AG04450 (cell line): ENCODE data around the gene PPA1. TPM values are rescaled to one million over a fixed set of nuclear protein-coding genes. Genes with fewer than 3 reads are reported as not detected.
"Not testable (repeated sequence)": the region's sequence is repeated elsewhere in the genome, so short reads cannot be mapped to it uniquely, and the experiment has no call there.

Experiments used
- CTCF ChIA-PET: fragments of 300-600, 350-600 bp; formaldehyde crosslinking; extraction: SDS; loops from one replicate; lab custom pipeline; 2022; ENCODE audit warnings: antibody characterized with exemption, inconsistent platforms; lab: Charles Lee
- POLR2A ChIA-PET: fragments of 350-600 bp; formaldehyde crosslinking; extraction: SDS; loops from one replicate; lab custom pipeline; 2021; ENCODE audit warnings: antibody characterized with exemption, inconsistent platforms; lab: Yijun Ruan, JAX
- DNase-seq: peaks from one replicate; pipeline ENCODE4 v3.0.0-alpha.2; 2011; ENCODE audit warnings: low read depth, low spot score
- H3K27ac ChIP-seq: one replicate; pipeline ENCODE4 v1.5.1; 2012; ENCODE audit warnings: low read depth, low read length, control low read depth
- H3K27me3 ChIP-seq: one replicate; pipeline ENCODE4 v1.6.0; 2012; ENCODE audit warnings: low read length; ENCODE audit not compliant: control insufficient read depth, insufficient read depth
- H3K4me3 ChIP-seq: 2 replicates; pipeline ENCODE4 v1.5.1; 2011; ENCODE audit warnings: mild to moderate bottlenecking, low read depth, low read length, control low read depth
- H3K9me3 ChIP-seq: 2 replicates; pipeline ENCODE4 v1.5.1; 2012; ENCODE audit warnings: low read length; ENCODE audit not compliant: control insufficient read depth, insufficient read depth
- CTCF ChIP-seq: IDR thresholded peaks from 2 replicates; pipeline ENCODE4 v1.5.1; 2011; ENCODE audit warnings: low read depth, low read length, control low read depth, inconsistent platforms
- polyA plus RNA-seq: library from polyadenylated mRNA; depleted of rRNA; stranded (reverse); fragments of >200 nt; gene quantifications from 2 replicates; pipeline ENCODE4 v1.2.3, GENCODE V29; 2011

PPA1 gene
- polyA plus RNA-seq, 1 experiment = 227 TPM

GRCh38 chr10:70265032-70265689 lies 31.9 kb upstream of the PPA1 start:
- ChIA-PET POLR2A (no interaction called here), CTCF (interaction anchor here (0.6 to 1.8 kb wide), 5 partner anchors 12 to 101 kb away, joined by 3 to 7 read pairs (median 4); no protein-coding TSS in a partner anchor)
- no peak for DNase-seq
- no peaks in the 10 kb centered on the region; the same call in 1 of the 2 replicates for H3K9me3 ChIP-seq
- H3K27ac ChIP-seq = no peak overlapping the region
- H3K4me3 ChIP-seq = no peak overlapping the region
- no peaks in the 10 kb centered on the region for H3K27me3 ChIP-seq
- peak; percentile 18 for TF ChIP-seq CTCF

GRCh38 chr10:70260734-70261133 lies 27.5 kb upstream of the PPA1 start:
- POLR2A ChIA-PET = no interaction called here
- Histone ChIP-seq H3K27ac (no peak overlapping the region), H3K4me3 (no peak overlapping the region), H3K9me3 (peaks cover 3% of the 10 kb centered on the region), H3K27me3 (peaks cover 4% of the 10 kb centered on the region)
- no peak for TF ChIP-seq CTCF
- no peak for DNase-seq
- CTCF ChIA-PET = interaction anchor here (2.5 kb wide), 1 partner anchor 104 kb away, joined by 6 read pairs; no protein-coding TSS in a partner anchor

GRCh38 chr10:70260259-70260658 lies 27.0 kb upstream of the PPA1 start:
- no peak for TF ChIP-seq CTCF
- H3K27me3 ChIP-seq = peaks cover 7% of the 10 kb centered on the region
- no peak overlapping the region for H3K27ac ChIP-seq
- DNase-seq = no peak
- ChIA-PET CTCF (interaction anchor here (0.5 to 2.5 kb wide), 3 partner anchors 26 to 133 kb away, joined by 4 to 6 read pairs (median 4); no protein-coding TSS in a partner anchor), POLR2A (no interaction called here)
- no peak overlapping the region for H3K4me3 ChIP-seq
- H3K9me3 ChIP-seq = peaks cover 8% of the 10 kb centered on the region

GRCh38 chr10:70258216-70258615 lies 25.0 kb upstream of the PPA1 start:
- ChIA-PET CTCF (interaction anchor here (1.3 to 2.5 kb wide), 2 partner anchors 15 to 106 kb away, joined by 4 to 6 read pairs; no protein-coding TSS in a partner anchor), POLR2A (interaction anchor here (1.0 kb wide), 1 partner anchor 9 kb away, joined by 5 read pairs; no protein-coding TSS in a partner anchor)
- no peak overlapping the region for H3K4me3 ChIP-seq
- no peak overlapping the region for H3K27ac ChIP-seq
- no peak for TF ChIP-seq CTCF
- no peak for DNase-seq
- peaks cover 14% of the 10 kb centered on the region for H3K27me3 ChIP-seq
- peaks cover 15% of the 10 kb centered on the region for H3K9me3 ChIP-seq

GRCh38 chr10:70257816-70258215 lies 24.6 kb upstream of the PPA1 start:
- H3K27ac ChIP-seq, H3K4me3 ChIP-seq, POLR2A ChIA-PET, DNase-seq: not testable (repeated sequence)
- CTCF ChIA-PET = interaction anchor here (1.3 kb wide), 1 partner anchor 15 kb away, joined by 4 read pairs; no protein-coding TSS in a partner anchor
- peaks cover 17% of the 10 kb centered on the region for H3K27me3 ChIP-seq
- peaks cover 15% of the 10 kb centered on the region for H3K9me3 ChIP-seq
